ENCODE measurements around the gene PCDHGC5. TPM values are rescaled to one million over a fixed set of nuclear protein-coding genes. Genes with fewer than 3 reads are reported as not detected.

Gene PCDHGC5
- total and polyA plus RNA-seq, 2 experiments from 2014 or later: 0.16 to 1.5 TPM

- no peak for TF ChIP-seq ETS1 (IDR thresholded peaks at IDR 0.05)
- no peak for TF ChIP-seq STAT1 (IDR thresholded peaks at IDR 0.05; ENCODE audit: unreplicated experiment)
- TF ChIP-seq CREB1 (CRISPR knock-in tag; IDR thresholded peaks at IDR 0.05; ENCODE audit: low read depth): no peak
- TF ChIP-seq NANOG (IDR thresholded peaks at IDR 0.05; ENCODE audit: borderline replicate concordance): no peak
- no peak for TF ChIP-seq ZNF462 (CRISPR knock-in tag; IDR thresholded peaks at IDR 0.05)
Measured at GRCh38 chr5:141508798-141509611, 20.1 kb downstream of the PCDHGC5 start (continued).

GRCh38 chr5:141510160-141510559 is 21.3 kb downstream of the PCDHGC5 start:
- no peak overlapping the region for H2AFZ ChIP-seq
- H3K36me3 Mint-ChIP-seq (ENCODE audit: low read depth): peaks cover 21% of the 10 kb centered on the region
- no peak overlapping the region for H3K4me2 ChIP-seq
- DNase-seq (ENCODE audit: low spot score) (no peak), ATAC-seq (no peak)
- peaks cover 29% of the 10 kb centered on the region for H3K27me3 Mint-ChIP-seq (ENCODE audit: insufficient read depth, low read depth, poor library complexity)
- peaks cover 42% of the 10 kb centered on the region for H3K4me1 Mint-ChIP-seq
- H3K4me1 ChIP-seq (ENCODE audit: insufficient read depth): peaks cover 25% of the 10 kb centered on the region
- 0 out of 2 replicates have a peak, but pooled peaks cover 4% of the 10 kb centered on the region for H3K27me3 ChIP-seq (ENCODE audit: insufficient read depth)
- no peak overlapping the region for H3K27ac ChIP-seq (ENCODE audit: low read depth)
- no peaks in the 10 kb centered on the region for H4K20me1 ChIP-seq (replicated peaks; ENCODE audit: insufficient read depth)
- H3F3A ChIP-seq (replicated peaks; ENCODE audit: low read depth): 0 out of 2 replicates have a peak, but pooled peaks cover 4% of the 10 kb centered on the region
- no peak overlapping the region for H3K27ac Mint-ChIP-seq
- no peak overlapping the region for H3K4me3 ChIP-seq
- no peak overlapping the region for H3K4me3 Mint-ChIP-seq
- H3K9me2 ChIP-seq (ENCODE audit: insufficient read depth): no peaks in the 10 kb centered on the region
- H3K9me3 Mint-ChIP-seq: no peaks in the 10 kb centered on the region
- H3K36me3 ChIP-seq (ENCODE audit: insufficient read depth): no peaks in the 10 kb centered on the region
- no peaks in the 10 kb centered on the region for H3K79me2 ChIP-seq (replicated peaks; ENCODE audit: insufficient read depth)
- no peak for TF ChIP-seq REST (IDR thresholded peaks at IDR 0.05; ENCODE audit: unreplicated experiment)
